GM12878 (cell line): ENCODE results near the gene SPIN1. TPM values are rescaled to one million over a fixed set of nuclear protein-coding genes. Genes with fewer than 3 reads are reported as not detected.

ENCODE experiments used
- ATAC-seq: fragments of 200-7000 bp; cut with Tn5 transposase; 3 replicates; pipeline ENCODE4 v1.9.1; 2020; ENCODE audit warnings: mild to moderate bottlenecking, moderate library complexity
- BruUV-seq: library from RNA; stranded (reverse); fragments of 400-500 nt; replicated peaks from 2 replicates; lab custom pipeline; 2021; lab: Mats Ljungman, UMichigan
- CTCF ChIA-PET: fragments of 300-600 bp; sonication (Branson Sonifier 250); formaldehyde crosslinking; extraction: SDS; loops from one replicate; lab custom pipeline; 2021; ENCODE audit warnings: inconsistent platforms; lab: Yijun Ruan, JAX
- POLR2A ChIA-PET: fragments of 350-600 bp; formaldehyde crosslinking; extraction: SDS; loops from one replicate; lab custom pipeline; 2021; ENCODE audit warnings: inconsistent platforms; lab: Charles Lee
- RAD21 ChIA-PET: fragments of 300-600 bp; sonication (Branson Sonifier 250); formaldehyde crosslinking; loops from one replicate; lab custom pipeline; 2023; ENCODE audit warnings: antibody characterized with exemption; ENCODE audit not compliant: unreplicated experiment; lab: Charles Lee
- SMC1A ChIA-PET: fragments of 300-600 bp; sonication (Branson Sonifier 250); formaldehyde crosslinking; loops from one replicate; lab custom pipeline; 2023; ENCODE audit not compliant: unreplicated experiment, uncharacterized antibody; lab: Charles Lee
- DNase-seq: peaks from one replicate; pipeline ENCODE4 v3.0.0-alpha.2; 2011; ENCODE audit warnings: low read depth, low spot score
- FAIRE-seq: peaks from 3 replicates; lab custom pipeline; 2011; peaks lifted over from hg19 to GRCh38; lab: Jason Lieb, UNC
- H2AFZ ChIP-seq: 2 replicates; pipeline ENCODE4 v1.6.0; 2011; ENCODE audit warnings: low read depth, low read length, control low read depth; ENCODE audit not compliant: control insufficient read depth
- H3K27ac ChIP-seq: 2 replicates; pipeline ENCODE4 v1.5.1; 2011; ENCODE audit warnings: control low read depth; ENCODE audit not compliant: control insufficient read depth, insufficient read depth
- H3K27me3 ChIP-seq, 2 experiments: replicated peaks in 1 of 2; 2 replicates each; pipeline versions ENCODE4 v1.6.0 to v1.6.1; 2011; ENCODE audit warnings: low read length in 1 of 2; ENCODE audit not compliant: control insufficient read depth in 2 of 2, insufficient read depth in 2 of 2
- H3K36me3 ChIP-seq, 2 experiments: 2 replicates each; pipeline ENCODE4 v1.5.1; 2011; ENCODE audit warnings: low read length in 1 of 2; ENCODE audit not compliant: control insufficient read depth in 2 of 2, insufficient read depth in 2 of 2
- H3K4me1 ChIP-seq: 2 replicates; pipeline ENCODE4 v1.6.1; 2011; ENCODE audit warnings: mild to moderate bottlenecking, low read length, moderate library complexity, mixed read lengths; ENCODE audit not compliant: control insufficient read depth, insufficient read depth
- H3K4me2 ChIP-seq: 2 replicates; pipeline ENCODE4 v1.6.0; 2011; ENCODE audit warnings: control low read depth; ENCODE audit not compliant: control insufficient read depth, insufficient read depth
- H3K4me3 ChIP-seq: fragments of 200-600 bp; sonication (generic); 2 replicates; pipeline ENCODE4 v1.5.1; 2016
- H3K79me2 ChIP-seq: 2 replicates; pipeline ENCODE4 v1.6.0; 2011; ENCODE audit warnings: low read length; ENCODE audit not compliant: control insufficient read depth, insufficient read depth
- H3K9ac ChIP-seq: 2 replicates; pipeline ENCODE4 v1.8.0; 2011; ENCODE audit warnings: low read length, control low read depth, mixed read lengths; ENCODE audit not compliant: control insufficient read depth, insufficient read depth
- H3K9me3 ChIP-seq: replicated peaks from 3 replicates; pipeline ENCODE4 v1.5.1; 2011; ENCODE audit warnings: mild to moderate bottlenecking, low read length; ENCODE audit not compliant: control insufficient read depth, insufficient read depth
- H4K20me1 ChIP-seq: 2 replicates; pipeline ENCODE4 v1.6.0; 2011; ENCODE audit not compliant: control insufficient read depth, insufficient read depth
- CEBPB ChIP-seq, 2 experiments: fragments of 150-350 bp in 1 of 2; IDR thresholded peaks; 2 replicates each; pipeline ENCODE4 v1.6.1; 2012 to 2014; ENCODE audit warnings: low read depth in 2 of 2, low read length in 2 of 2, borderline replicate concordance in 1 of 2, inconsistent platforms in 1 of 2
- CHD4 ChIP-seq: fragments of 200-600 bp; sonication (generic); IDR thresholded peaks from 2 replicates; pipeline ENCODE4 v1.6.1; 2016; ENCODE audit warnings: mild to moderate bottlenecking
- HDGF ChIP-seq: fragments of 450-650 bp; IDR thresholded peaks from 2 replicates; pipeline ENCODE4 v1.6.1; 2016; ENCODE audit warnings: antibody characterized with exemption
- NR2C1 ChIP-seq: fragments of 450-650 bp; IDR thresholded peaks from 2 replicates; pipeline ENCODE4 v1.6.1; 2017; ENCODE audit warnings: antibody characterized with exemption, mild to moderate bottlenecking, moderate library complexity
- PML ChIP-seq: IDR thresholded peaks from 2 replicates; pipeline ENCODE4 v1.6.1; 2012; ENCODE audit warnings: low read length, inconsistent platforms
- STAT1 ChIP-seq: fragments of 450-650 bp; conservative IDR thresholded peaks from 2 replicates; pipeline ENCODE4 v1.6.1; 2014; ENCODE audit warnings: antibody characterized with exemption, mild to moderate bottlenecking
- TARDBP ChIP-seq: IDR thresholded peaks from 2 replicates; pipeline ENCODE4 v1.6.1; 2016; ENCODE audit warnings: borderline replicate concordance
- YY1 ChIP-seq: IDR thresholded peaks from 2 replicates; pipeline ENCODE4 v1.6.1; 2011; ENCODE audit warnings: low read depth, mild to moderate bottlenecking, low read length
- ZBED1 ChIP-seq: IDR thresholded peaks from 2 replicates; pipeline ENCODE4 v1.6.1; 2016; ENCODE audit warnings: borderline replicate concordance
- ZZZ3 ChIP-seq: IDR thresholded peaks from 2 replicates; pipeline ENCODE4 v1.6.1; 2011; ENCODE audit warnings: low read depth; ENCODE audit not compliant: control insufficient read depth, insufficient read length
- WGBS: methylation state at CpG from one replicate; pipeline ENCODE4 v1.1.6; 2016; ENCODE audit warnings: low lambda C conversion rate; ENCODE audit not compliant: insufficient replicate concordance, insufficient coverage; ENCODE audit errors: missing lambda C conversion rate; 5-methylcytosine and 5-hydroxymethylcytosine counted together
- in situ Hi-C: fragments of 300-500 bp; cut with MboI; formaldehyde crosslinking; loops from 9 replicates; pipeline ENCODE4 v1.14.3; 2018; ENCODE audit warnings: mixed read lengths
- intact Hi-C: fragments of 100-400 bp; cut with micrococcal nuclease; formaldehyde crosslinking; loops from one replicate; pipeline ENCODE4 v1.14.2; 2022; ENCODE audit not compliant: unreplicated experiment
- polyA plus RNA-seq, 11 experiments: library from polyadenylated mRNA; depleted of rRNA in 4 of 11; unstranded in 6 of 11; stranded (reverse) in 5 of 11; fragments of >200 nt; fragmentation: Nextera tagmentation in 4 of 11; fragmentation: Illumina TruSeq in 1 of 11; extraction: Ambion mirVana in 4 of 11; extraction: Trizol in 1 of 11; gene quantifications; 1 replicate in 1 of 11; 2 replicates in 10 of 11; pipeline versions ENCODE4 v1.2.1 to v1.2.3, GENCODE V29; 2011 to 2016; ENCODE audit warnings: inconsistent platforms in 2 of 11, missing spikeins in 2 of 11, low read depth in 1 of 11
- total RNA-seq, 4 experiments: library from RNA; depleted of rRNA in 3 of 4; stranded (reverse); fragments of >200 nt in 3 of 4; fragmentation: Illumina TruSeq in 1 of 4; extraction: Trizol in 1 of 4; gene quantifications; 2 replicates each; pipeline versions ENCODE4 v1.2.1 to v1.2.3, GENCODE V29; 2013 to 2021
- TF ChIP-seq, protein P1 (sequence below): fragments of 450-650 bp; IDR thresholded peaks from 2 replicates; pipeline ENCODE4 v1.6.1; 2016; ENCODE audit warnings: mild to moderate bottlenecking

SPIN1 gene
- total and polyA plus RNA-seq, 10 of the 15 experiments (the other 5 are each of a cell fraction or from before 2014, with no cell fraction given), result 6.6 to 30.3 (median 17.1) TPM

DNA sequence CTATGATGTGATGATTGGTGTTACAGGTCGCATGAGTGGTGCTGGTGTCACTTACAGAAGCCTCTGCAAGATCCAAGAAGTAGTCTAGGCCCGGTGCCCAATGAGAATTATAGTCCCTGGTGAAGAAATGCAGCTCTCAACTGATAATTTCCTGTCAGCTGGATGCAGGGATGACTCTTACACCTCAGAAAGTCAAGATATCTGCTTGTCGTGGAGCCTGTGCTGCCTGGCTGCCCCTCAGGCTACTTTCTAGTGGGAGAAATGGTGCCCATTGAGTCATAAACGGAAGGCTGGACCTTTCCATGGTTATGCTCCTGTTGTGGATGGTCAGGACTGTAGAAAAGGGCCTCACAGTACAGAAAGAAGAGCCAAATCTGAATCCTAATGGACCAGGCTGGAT, 99.9 kb downstream of the SPIN1 start:
- ChIA-PET POLR2A (interaction anchor here (0.6 kb wide), 1 partner anchor 97 kb away, joined by 5 read pairs; no protein-coding TSS in a partner anchor), RAD21 (interaction anchor here (0.6 to 1.8 kb wide), 3 partner anchors 50 to 125 kb away, joined by 4 read pairs; no protein-coding TSS in a partner anchor), CTCF (no interaction called here), SMC1A (interaction anchor here (2.3 kb wide), 1 partner anchor 11 kb away, joined by 11 read pairs; no protein-coding TSS in a partner anchor)
- in situ Hi-C loops (no loop called here), intact Hi-C loops (no loop called here)
- no peak overlapping the region for H3K9ac ChIP-seq
- H3K4me1 ChIP-seq, result no peaks in the 10 kb centered on the region
- H3K36me3 ChIP-seq, result no peaks in the 10 kb centered on the region
- no peak overlapping the region for H3K27ac ChIP-seq
- TF ChIP-seq TARDBP (no peak), ZZZ3 (no peak), ZBED1 (no peak), HDGF (no peak), NR2C1 (no peak), CHD4 (no peak), YY1 (no peak), PML (no peak), CEBPB (IDR thresholded peaks at IDR 0.05; ENCODE audit: borderline replicate concordance in 1 of 2, low read depth in 2 of 2, low read length in 2 of 2) (no peak), STAT1 (no peak)
- TF ChIP-seq, protein P1, sequence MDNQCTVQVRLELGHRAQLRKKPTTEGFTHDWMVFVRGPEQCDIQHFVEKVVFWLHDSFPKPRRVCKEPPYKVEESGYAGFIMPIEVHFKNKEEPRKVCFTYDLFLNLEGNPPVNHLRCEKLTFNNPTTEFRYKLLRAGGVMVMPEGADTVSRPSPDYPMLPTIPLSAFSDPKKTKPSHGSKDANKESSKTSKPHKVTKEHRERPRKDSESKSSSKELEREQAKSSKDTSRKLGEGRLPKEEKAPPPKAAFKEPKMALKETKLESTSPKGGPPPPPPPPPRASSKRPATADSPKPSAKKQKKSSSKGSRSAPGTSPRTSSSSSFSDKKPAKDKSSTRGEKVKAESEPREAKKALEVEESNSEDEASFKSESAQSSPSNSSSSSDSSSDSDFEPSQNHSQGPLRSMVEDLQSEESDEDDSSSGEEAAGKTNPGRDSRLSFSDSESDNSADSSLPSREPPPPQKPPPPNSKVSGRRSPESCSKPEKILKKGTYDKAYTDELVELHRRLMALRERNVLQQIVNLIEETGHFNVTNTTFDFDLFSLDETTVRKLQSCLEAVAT, result no peak
- H2AFZ ChIP-seq, result no peak overlapping the region
- WGBS, result 49% methylated on average over 4 of the region's 4 CpGs
- no peak for DNase-seq
- FAIRE-seq, result no peak
- H3K27me3 ChIP-seq, result no peaks in the 10 kb centered on the region
- H4K20me1 ChIP-seq, result no peaks in the 10 kb centered on the region
- no peaks in the 10 kb centered on the region for H3K9me3 ChIP-seq
- H3K79me2 ChIP-seq, result no peaks in the 10 kb centered on the region
- ATAC-seq, result no peak
- BruUV-seq, result no TSS peak
- no peak overlapping the region for H3K4me2 ChIP-seq
- no peak overlapping the region for H3K4me3 ChIP-seq
